Osteoblast (primary cell): ENCODE results near the gene EFL1. TPM values are rescaled to one million over a fixed set of nuclear protein-coding genes. Genes with fewer than 3 reads are reported as not detected.

Experiments
- DNase-seq: peaks from one replicate; pipeline ENCODE4 v3.0.0; 2011; ENCODE audit warnings: low spot score, mixed read lengths; ENCODE audit not compliant: insufficient read length; ENCODE audit errors: missing footprints
- H2AFZ ChIP-seq: 2 replicates; pipeline ENCODE4 v1.6.0; 2011; ENCODE audit warnings: mild to moderate bottlenecking, low read length
- H3K27ac ChIP-seq: 2 replicates; pipeline ENCODE4 v1.5.1; 2011; ENCODE audit warnings: mild to moderate bottlenecking, low read depth, low read length, moderate library complexity
- H3K27me3 ChIP-seq: 2 replicates; pipeline ENCODE4 v1.6.0; 2012; ENCODE audit warnings: mild to moderate bottlenecking, control low read depth, inconsistent platforms, low read length, moderate library complexity; ENCODE audit not compliant: insufficient read depth
- H3K36me3 ChIP-seq: 2 replicates; pipeline ENCODE4 v1.5.1; 2011; ENCODE audit warnings: mild to moderate bottlenecking, low read length, control low read depth, moderate library complexity; ENCODE audit not compliant: insufficient read depth
- H3K4me1 ChIP-seq: 2 replicates; pipeline ENCODE4 v1.5.1; 2011; ENCODE audit warnings: mild to moderate bottlenecking, low read length, control low read depth, moderate library complexity; ENCODE audit not compliant: insufficient read depth
- H3K4me2 ChIP-seq: 2 replicates; pipeline ENCODE4 v1.6.0; 2011; ENCODE audit warnings: mild to moderate bottlenecking, low read length; ENCODE audit not compliant: insufficient read depth
- H3K4me3 ChIP-seq: fragments of 200-600 bp; sonication (generic); 3 replicates; pipeline ENCODE4 v1.5.1; 2012; ENCODE audit warnings: mild to moderate bottlenecking, low read length, inconsistent platforms; ENCODE audit not compliant: insufficient read depth
- H3K79me2 ChIP-seq: 2 replicates; pipeline ENCODE4 v1.6.0; 2012; ENCODE audit warnings: mild to moderate bottlenecking, low read length, control low read depth, inconsistent platforms; ENCODE audit not compliant: insufficient read depth
- H3K9me3 ChIP-seq: 2 replicates; pipeline ENCODE4 v1.5.1; 2011; ENCODE audit warnings: low read depth, low read length, control low read depth
- H4K20me1 ChIP-seq: 2 replicates; pipeline ENCODE4 v1.6.0; 2012; ENCODE audit warnings: mild to moderate bottlenecking, low read length, control low read depth; ENCODE audit not compliant: insufficient read depth
- total RNA-seq: library from RNA; depleted of rRNA; stranded (reverse); fragments of >200 nt; gene quantifications from 2 replicates; pipeline ENCODE4 v1.2.3, GENCODE V29; 2012
- TF ChIP-seq, protein P1 (sequence below): IDR thresholded peaks from 2 replicates; pipeline ENCODE4 v1.5.1; 2011; ENCODE audit warnings: mild to moderate bottlenecking, low read depth, low read length, moderate library complexity; ENCODE audit errors: extremely low read depth

Gene EFL1
- total RNA-seq, 1 donor, result 32.9 TPM

DNA sequence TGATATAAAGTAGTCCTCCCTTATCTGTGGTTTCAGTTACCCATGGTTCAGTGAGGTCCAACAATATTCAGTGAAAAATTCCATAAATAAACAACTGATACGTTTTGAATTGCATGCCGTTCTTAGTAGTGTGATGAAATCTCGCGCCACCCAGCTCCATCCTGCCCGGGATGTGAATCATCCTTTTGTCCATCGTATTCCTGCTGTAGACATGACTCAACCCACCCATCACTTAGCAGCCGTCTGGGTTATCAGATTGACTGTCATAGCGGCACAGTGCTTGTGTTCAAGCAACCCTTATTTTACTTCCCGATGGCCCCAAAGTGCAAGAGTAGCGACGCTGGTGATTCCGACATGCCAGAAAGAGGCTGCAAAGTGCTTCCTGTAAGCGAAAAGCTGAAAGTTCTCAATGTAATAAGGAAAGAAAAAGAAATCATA lies 168.7 kb downstream of the EFL1 start:
- Histone ChIP-seq H3K27me3 (no peaks in the 10 kb centered on the region), H2AFZ (peak overlapping the region; percentile 62), H3K27ac (peak overlapping the region; percentile 40), H3K36me3 (no peaks in the 10 kb centered on the region), H4K20me1 (no peaks in the 10 kb centered on the region), H3K9me3 (no peaks in the 10 kb centered on the region), H3K4me2 (peak overlapping the region; percentile 68), H3K79me2 (peaks cover 2% of the 10 kb centered on the region), H3K4me3 (peak overlapping the region; percentile 36), H3K4me1 (peaks cover 4% of the 10 kb centered on the region)
- peak; percentile 89 for DNase-seq
- TF ChIP-seq, protein P1, sequence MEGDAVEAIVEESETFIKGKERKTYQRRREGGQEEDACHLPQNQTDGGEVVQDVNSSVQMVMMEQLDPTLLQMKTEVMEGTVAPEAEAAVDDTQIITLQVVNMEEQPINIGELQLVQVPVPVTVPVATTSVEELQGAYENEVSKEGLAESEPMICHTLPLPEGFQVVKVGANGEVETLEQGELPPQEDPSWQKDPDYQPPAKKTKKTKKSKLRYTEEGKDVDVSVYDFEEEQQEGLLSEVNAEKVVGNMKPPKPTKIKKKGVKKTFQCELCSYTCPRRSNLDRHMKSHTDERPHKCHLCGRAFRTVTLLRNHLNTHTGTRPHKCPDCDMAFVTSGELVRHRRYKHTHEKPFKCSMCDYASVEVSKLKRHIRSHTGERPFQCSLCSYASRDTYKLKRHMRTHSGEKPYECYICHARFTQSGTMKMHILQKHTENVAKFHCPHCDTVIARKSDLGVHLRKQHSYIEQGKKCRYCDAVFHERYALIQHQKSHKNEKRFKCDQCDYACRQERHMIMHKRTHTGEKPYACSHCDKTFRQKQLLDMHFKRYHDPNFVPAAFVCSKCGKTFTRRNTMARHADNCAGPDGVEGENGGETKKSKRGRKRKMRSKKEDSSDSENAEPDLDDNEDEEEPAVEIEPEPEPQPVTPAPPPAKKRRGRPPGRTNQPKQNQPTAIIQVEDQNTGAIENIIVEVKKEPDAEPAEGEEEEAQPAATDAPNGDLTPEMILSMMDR, result no peak

DNA sequence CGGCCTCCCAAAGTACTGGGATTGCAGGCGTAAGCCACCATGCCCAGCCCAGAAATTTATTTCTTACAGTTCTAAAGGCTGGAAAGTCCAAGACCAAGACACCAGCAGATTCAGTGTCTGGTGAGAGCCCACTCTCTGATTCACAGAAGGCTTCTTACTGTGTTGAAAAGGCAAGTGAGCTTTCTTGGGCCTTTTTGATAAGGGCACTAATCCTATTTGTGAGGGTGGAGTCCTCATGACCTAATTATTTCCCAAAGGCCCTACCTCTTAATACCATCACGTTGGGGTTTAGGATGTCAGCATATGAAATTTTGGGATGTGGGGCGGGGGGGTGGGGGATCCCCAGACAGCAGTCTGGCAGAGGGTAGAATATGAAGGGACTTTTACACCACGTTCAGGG lies 169.2 kb downstream of the EFL1 start:
- H3K9me3 ChIP-seq, result no peaks in the 10 kb centered on the region
- peak overlapping the region; percentile 40 for H3K27ac ChIP-seq
- H3K4me3 ChIP-seq, result no peak overlapping the region
- TF ChIP-seq, protein P1, result no peak
- H3K79me2 ChIP-seq, result peaks cover 2% of the 10 kb centered on the region
- no peak for DNase-seq
- H3K36me3 ChIP-seq, result no peaks in the 10 kb centered on the region
- H3K4me1 ChIP-seq, result peaks cover 4% of the 10 kb centered on the region
- no peaks in the 10 kb centered on the region for H3K27me3 ChIP-seq
- no peaks in the 10 kb centered on the region for H4K20me1 ChIP-seq
- H3K4me2 ChIP-seq, result no peak overlapping the region
- H2AFZ ChIP-seq, result no peak overlapping the region

DNA sequence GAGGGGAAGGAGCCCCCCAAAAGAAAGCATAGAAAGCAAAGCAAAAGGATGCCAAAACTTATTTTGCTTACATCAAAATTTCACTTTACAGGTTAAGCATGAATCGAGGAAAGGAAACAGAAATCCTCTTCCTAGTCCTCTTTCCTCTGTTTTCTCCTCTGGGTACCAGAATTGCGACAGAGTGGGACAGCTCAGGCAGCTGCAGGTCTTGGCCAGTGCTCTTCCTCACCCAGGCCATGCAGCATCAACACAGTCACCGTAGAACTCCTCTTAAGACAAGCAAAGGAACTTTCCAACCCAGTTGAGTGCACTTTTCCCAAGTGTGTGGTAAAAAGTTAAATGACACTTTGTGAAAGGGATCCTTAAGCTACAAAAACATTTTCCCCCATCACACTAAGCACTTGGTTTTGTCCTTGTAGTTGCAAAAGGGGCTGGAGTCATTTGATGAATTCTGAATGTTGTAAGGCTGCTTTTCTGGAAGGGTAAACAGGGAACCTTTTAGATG lies 170.8 kb downstream of the EFL1 start:
- Histone ChIP-seq H3K79me2 (peaks cover 2% of the 10 kb centered on the region), H3K9me3 (no peaks in the 10 kb centered on the region), H3K4me1 (peaks cover 4% of the 10 kb centered on the region), H3K27me3 (no peaks in the 10 kb centered on the region), H3K36me3 (no peaks in the 10 kb centered on the region), H4K20me1 (no peaks in the 10 kb centered on the region), H3K4me3 (no peak overlapping the region), H3K4me2 (no peak overlapping the region), H3K27ac (no peak overlapping the region), H2AFZ (no peak overlapping the region)
- TF ChIP-seq, protein P1, result no peak
- no peak for DNase-seq

DNA sequence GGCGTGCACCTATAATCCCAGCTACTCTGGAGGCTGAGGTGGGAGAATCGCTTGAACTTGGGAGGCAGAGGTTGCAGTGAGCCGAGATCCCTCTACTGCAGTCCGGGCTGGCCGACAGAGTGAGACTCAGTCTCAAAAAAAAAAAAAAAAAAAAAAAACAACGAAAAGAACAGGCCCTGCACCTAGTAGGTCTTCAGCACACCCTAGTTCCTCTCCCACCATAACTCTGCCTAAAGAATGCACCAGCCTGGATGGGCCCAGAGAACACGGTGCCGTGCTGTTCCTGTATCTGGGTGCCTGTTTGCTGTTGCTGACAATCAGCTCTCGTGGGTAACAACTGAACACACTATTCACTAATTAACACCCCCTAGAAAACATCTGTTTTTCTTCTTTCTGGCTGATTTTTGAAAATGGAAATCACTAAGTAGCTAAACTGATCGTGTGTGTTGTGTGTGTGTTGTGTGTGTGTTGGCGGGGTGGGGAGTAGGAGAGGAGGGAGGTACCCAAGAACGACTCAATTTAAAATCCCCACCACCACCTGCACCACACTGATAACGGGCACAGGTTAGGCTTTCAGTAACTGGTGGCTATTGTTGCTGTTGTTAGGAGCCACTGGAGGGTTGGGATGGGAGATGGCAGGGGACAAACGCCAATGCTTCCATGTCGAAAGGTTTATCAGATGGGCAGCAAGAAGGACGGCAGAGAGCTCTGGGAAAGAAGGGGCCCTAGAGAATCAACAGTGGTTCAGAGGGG lies 176.1 kb downstream of the EFL1 start:
- H4K20me1 ChIP-seq, result no peaks in the 10 kb centered on the region

More for the DNA sequence above, 176.1 kb downstream of the EFL1 start:
- peaks cover 14% of the 10 kb centered on the region for H3K4me1 ChIP-seq
- H3K27me3 ChIP-seq, result no peaks in the 10 kb centered on the region
- no peak overlapping the region for H3K4me2 ChIP-seq
- TF ChIP-seq, protein P1, result no peak
- no peaks in the 10 kb centered on the region for H3K36me3 ChIP-seq
- H3K27ac ChIP-seq, result no peak overlapping the region
- H3K79me2 ChIP-seq, result no peaks in the 10 kb centered on the region
- no peaks in the 10 kb centered on the region for H3K9me3 ChIP-seq
- H3K4me3 ChIP-seq, result no peak overlapping the region
- no peak for DNase-seq
- H2AFZ ChIP-seq, result no peak overlapping the region
